ENCODE measurements around the gene HOXA13. TPM values are rescaled to one million over a fixed set of nuclear protein-coding genes. Genes with fewer than 3 reads are reported as not detected.

The HOXA13 gene
- total and polyA plus RNA-seq, 2 experiments from 2014 or later, result not detected

GRCh38 chr7:27175626-27176523 is 24.0 kb downstream of the HOXA13 start:
- ATAC-seq (no peak), DNase-seq (ENCODE audit: low spot score) (peak; percentile 60)
- Histone ChIP-seq H2AFZ (no peak overlapping the region), H3K79me2 (replicated peaks; ENCODE audit: insufficient read depth) (no peaks in the 10 kb centered on the region), H3K36me3 (ENCODE audit: insufficient read depth) (no peaks in the 10 kb centered on the region), H3F3A (replicated peaks; ENCODE audit: low read depth) (peaks cover 47% of the 10 kb centered on the region), H3K9me2 (ENCODE audit: insufficient read depth) (no peaks in the 10 kb centered on the region), H3K27me3 (ENCODE audit: insufficient read depth) (peaks cover 100% of the 10 kb centered on the region), H3K4me2 (no peak overlapping the region; the same call in 1 of the 2 replicates), H3K27ac (ENCODE audit: low read depth) (no peak overlapping the region), H3K4me1 (ENCODE audit: insufficient read depth) (peaks cover 36% of the 10 kb centered on the region), H4K20me1 (replicated peaks; ENCODE audit: insufficient read depth) (peaks cover 53% of the 10 kb centered on the region), H3K4me3 (no peak overlapping the region)
- Mint-ChIP-seq H3K27me3 (ENCODE audit: insufficient read depth, low read depth, poor library complexity) (peaks cover 95% of the 10 kb centered on the region), H3K27ac (no peak overlapping the region), H3K9me3 (peaks cover 10% of the 10 kb centered on the region; the same call in 2 of the 3 replicates), H3K4me1 (peaks cover 22% of the 10 kb centered on the region), H3K4me3 (no peak overlapping the region), H3K36me3 (ENCODE audit: low read depth) (no peaks in the 10 kb centered on the region; the same call in 2 of the 3 replicates)
- TF ChIP-seq EZH2 (IDR thresholded peaks at IDR 0.05; ENCODE audit: low read depth, unreplicated experiment), result peak; percentile 95
- no peak for TF ChIP-seq NANOG (IDR thresholded peaks at IDR 0.05; ENCODE audit: borderline replicate concordance)
- TF ChIP-seq ETS1 (IDR thresholded peaks at IDR 0.05), result no peak
- no peak for TF ChIP-seq ZNF462 (CRISPR knock-in tag; IDR thresholded peaks at IDR 0.05)
- no peak for TF ChIP-seq CTCF (conservative IDR thresholded peaks at IDR 0.05; ENCODE audit: low read depth in 2 of 2)
- no peak for TF ChIP-seq JUNB (IDR thresholded peaks at IDR 0.05; ENCODE audit: unreplicated experiment)
- no peak for TF ChIP-seq CREB1 (CRISPR knock-in tag; IDR thresholded peaks at IDR 0.05; ENCODE audit: low read depth)
- TF ChIP-seq EZH2phosphoT487 (IDR thresholded peaks at IDR 0.05; ENCODE audit: unreplicated experiment), result peak; percentile 79
- TF ChIP-seq POLR2AphosphoS5 (IDR thresholded peaks at IDR 0.05; ENCODE audit: low read depth), result no peak
- TF ChIP-seq ZNF114 (CRISPR knock-in tag; IDR thresholded peaks at IDR 0.05), result no peak
- TF ChIP-seq STAT1 (IDR thresholded peaks at IDR 0.05; ENCODE audit: unreplicated experiment), result no peak
- TF ChIP-seq REST (IDR thresholded peaks at IDR 0.05; ENCODE audit: unreplicated experiment), result no peak

Measured in GM23338 (cell line).